ENCODE measurements around the gene SMG9. TPM values are rescaled to one million over a fixed set of nuclear protein-coding genes. Genes with fewer than 3 reads are reported as not detected.

Gene SMG9
- total RNA-seq, 6 experiments from 2014 or later = 6.5 to 13.5 (median 9.8) TPM

- Histone ChIP-seq H3K36me3 (no peaks in the 10 kb centered on the region), H3K4me1 (no peaks in the 10 kb centered on the region), H3K27ac (no peak overlapping the region), H3K27me3 (no peaks in the 10 kb centered on the region), H3K9me3 (no peaks in the 10 kb centered on the region), H3K4me3 (no peak overlapping the region)
- ATAC-seq (no peak), DNase-seq (no peak)
- intact Hi-C loops (cut with DNase I) = no loop called here
- WGBS (ENCODE audit: insufficient coverage, low coverage, low lambda C conversion rate, missing lambda C conversion rate) = 71% methylated on average over 12 of the region's 12 CpGs
- TF ChIP-seq CTCF (IDR thresholded peaks at IDR 0.05) (no peak), POLR2A (IDR thresholded peaks at IDR 0.05) (no peak)
Measured at GRCh38 chr19:43711751-43712355, 42.9 kb downstream of the SMG9 start.

- TF ChIP-seq CTCF (IDR thresholded peaks at IDR 0.05) = no peak
- TF ChIP-seq POLR2A (IDR thresholded peaks at IDR 0.05) = no peak
- Histone ChIP-seq H3K4me1 (no peaks in the 10 kb centered on the region), H3K27ac (no peak overlapping the region), H3K27me3 (no peaks in the 10 kb centered on the region), H3K36me3 (no peaks in the 10 kb centered on the region), H3K9me3 (no peaks in the 10 kb centered on the region), H3K4me3 (no peak overlapping the region)
- DNase-seq (no peak), ATAC-seq (no peak)
- WGBS (ENCODE audit: insufficient coverage, low coverage, low lambda C conversion rate, missing lambda C conversion rate) = 29% methylated on average over 2 of the region's 2 CpGs
- intact Hi-C loops (cut with DNase I) = no loop called here
Measured at GRCh38 chr19:43708716-43709115, 46.0 kb downstream of the SMG9 start.

GRCh38 chr19:43707158-43707712 lies 47.5 kb downstream of the SMG9 start:
- no peaks in the 10 kb centered on the region for H3K27me3 ChIP-seq
- DNase-seq = no peak
- no peak for ATAC-seq
- intact Hi-C loops (cut with DNase I) = no loop called here
- no peaks in the 10 kb centered on the region for H3K9me3 ChIP-seq
- H3K27ac ChIP-seq = no peak overlapping the region
- H3K4me1 ChIP-seq = no peaks in the 10 kb centered on the region
- H3K4me3 ChIP-seq = no peak overlapping the region
- 64% methylated on average over 12 of the region's 13 CpGs for WGBS (ENCODE audit: insufficient coverage, low coverage, low lambda C conversion rate, missing lambda C conversion rate)
- H3K36me3 ChIP-seq = no peaks in the 10 kb centered on the region
- TF ChIP-seq CTCF (IDR thresholded peaks at IDR 0.05) = no peak
- TF ChIP-seq POLR2A (IDR thresholded peaks at IDR 0.05) = no peak

- Histone ChIP-seq H3K27me3 (no peaks in the 10 kb centered on the region), H3K4me3 (no peak overlapping the region), H3K9me3 (no peaks in the 10 kb centered on the region), H3K4me1 (peaks cover 0 to 2% (median 0%) of the 10 kb centered on the region in 4 donors), H3K27ac (no peak overlapping the region), H3K36me3 (no peaks in the 10 kb centered on the region)
- 67% methylated on average over 5 of the region's 6 CpGs for WGBS (ENCODE audit: insufficient coverage, low coverage, low lambda C conversion rate, missing lambda C conversion rate)
- ATAC-seq (no peak), DNase-seq (no peak)
- intact Hi-C loops (cut with DNase I) = no loop called here
- no peak for TF ChIP-seq POLR2A (IDR thresholded peaks at IDR 0.05)
- TF ChIP-seq CTCF (IDR thresholded peaks at IDR 0.05) = no peak
Measured at GRCh38 chr19:43705729-43706128, 49.0 kb downstream of the SMG9 start.

Measured in right lobe of liver (tissue), 6 donors.